GM23338 (cell line): Measurements from ENCODE around the gene FOXN1. TPM values are rescaled to one million over a fixed set of nuclear protein-coding genes. Genes with fewer than 3 reads are reported as not detected.

Experiments
- ATAC-seq: fragments of 200-7000 bp; cut with Tn5 transposase; 3 replicates; pipeline ENCODE4 v1.9.1; 2020
- DNase-seq: peaks from one replicate; pipeline ENCODE4 v3.0.0-alpha.2; 2015; ENCODE audit warnings: low spot score
- H2AFZ ChIP-seq: fragments of 200-600 bp; sonication (generic); 2 replicates; pipeline ENCODE4 v1.8.0; 2016; ENCODE audit warnings: antibody characterized with exemption, mild to moderate bottlenecking, moderate library complexity
- H3F3A ChIP-seq: fragments of 200-600 bp; sonication (generic); replicated peaks from 2 replicates; pipeline ENCODE4 v1.8.0; 2017; ENCODE audit warnings: antibody characterized with exemption, mixed run types, low read depth
- H3K27ac ChIP-seq: fragments of 200-600 bp; sonication (generic); 2 replicates; pipeline ENCODE4 v1.6.1; 2016; ENCODE audit warnings: low read depth
- H3K27me3 ChIP-seq: fragments of 200-600 bp; sonication (generic); 2 replicates; pipeline ENCODE4 v1.8.0; 2016; ENCODE audit warnings: mild to moderate bottlenecking, mixed run types, moderate library complexity; ENCODE audit not compliant: insufficient read depth
- H3K36me3 ChIP-seq: fragments of 200-600 bp; sonication (generic); 2 replicates; pipeline ENCODE4 v1.8.0; 2016; ENCODE audit warnings: mild to moderate bottlenecking; ENCODE audit not compliant: insufficient read depth
- H3K4me1 ChIP-seq: fragments of 200-600 bp; sonication (generic); 2 replicates; pipeline ENCODE4 v1.8.0; 2016; ENCODE audit warnings: mild to moderate bottlenecking, moderate library complexity; ENCODE audit not compliant: insufficient read depth
- H3K4me2 ChIP-seq: fragments of 200-600 bp; sonication (generic); 2 replicates; pipeline ENCODE4 v1.7.1; 2017; ENCODE audit warnings: mixed run types
- H3K4me3 ChIP-seq: fragments of 200-600 bp; sonication (generic); 2 replicates; pipeline ENCODE4 v1.6.1; 2016; ENCODE audit warnings: mixed run types
- H3K79me2 ChIP-seq: fragments of 200-600 bp; sonication (generic); replicated peaks from 2 replicates; pipeline ENCODE4 v1.8.0; 2017; ENCODE audit warnings: mild to moderate bottlenecking; ENCODE audit not compliant: insufficient read depth
- H3K9me2 ChIP-seq: fragments of 200-600 bp; sonication (generic); 2 replicates; pipeline ENCODE4 v1.8.0; 2017; ENCODE audit not compliant: insufficient read depth
- H4K20me1 ChIP-seq: fragments of 200-600 bp; sonication (generic); replicated peaks from 2 replicates; pipeline ENCODE4 v1.8.0; 2017; ENCODE audit warnings: mild to moderate bottlenecking; ENCODE audit not compliant: insufficient read depth
- H3K27ac Mint-ChIP-seq: 2 replicates; pipeline ENCODE4 v1.8.0; 2020; ENCODE audit warnings: inconsistent platforms, mild to moderate bottlenecking, moderate library complexity, mixed read lengths
- H3K27me3 Mint-ChIP-seq: 3 replicates; pipeline ENCODE4 v1.8.0; 2022; ENCODE audit warnings: low read depth, mild to moderate bottlenecking, moderate library complexity, mixed read lengths, inconsistent platforms; ENCODE audit not compliant: insufficient read depth, poor library complexity
- H3K36me3 Mint-ChIP-seq: 3 replicates; pipeline ENCODE4 v1.8.0; 2021; ENCODE audit warnings: low read depth, mild to moderate bottlenecking, inconsistent platforms, moderate library complexity, mixed read lengths
- H3K4me1 Mint-ChIP-seq: 3 replicates; pipeline ENCODE4 v1.8.0; 2020; ENCODE audit warnings: mild to moderate bottlenecking, inconsistent platforms, mixed read lengths
- H3K4me3 Mint-ChIP-seq: 3 replicates; pipeline ENCODE4 v1.8.0; 2021; ENCODE audit warnings: moderate library complexity, mild to moderate bottlenecking, inconsistent platforms, mixed read lengths
- H3K9me3 Mint-ChIP-seq: 3 replicates; pipeline ENCODE4 v1.8.0; 2020; ENCODE audit warnings: moderate library complexity, mild to moderate bottlenecking, inconsistent platforms, mixed read lengths
- CREB1 ChIP-seq: fragments of 250-450 bp; sonication (Bioruptor Pico); IDR thresholded peaks from 2 replicates; pipeline ENCODE4 v1.5.0; 2020; ENCODE audit warnings: low read depth, mild to moderate bottlenecking, moderate library complexity
- CTCF ChIP-seq, 2 experiments: fragments of 200-600 bp in 1 of 2; sonication (generic) in 1 of 2; conservative IDR thresholded peaks; 2 replicates each; pipeline versions ENCODE4 v1.5.1 to v1.6.1; 2016 to 2017; ENCODE audit warnings: antibody characterized with exemption in 2 of 2, low read depth in 2 of 2, mild to moderate bottlenecking in 2 of 2, moderate library complexity in 1 of 2
- JUNB ChIP-seq: IDR thresholded peaks from one replicate; pipeline ENCODE4 v1.6.1; 2016; ENCODE audit warnings: antibody characterized with exemption; ENCODE audit not compliant: unreplicated experiment
- NANOG ChIP-seq: IDR thresholded peaks from 2 replicates; pipeline ENCODE4 v1.6.1; 2016; ENCODE audit warnings: antibody characterized with exemption, borderline replicate concordance
- POLR2AphosphoS5 ChIP-seq: IDR thresholded peaks from 2 replicates; pipeline ENCODE4 v1.6.1; 2016; ENCODE audit warnings: antibody characterized with exemption, low read depth
- STAT1 ChIP-seq: IDR thresholded peaks from one replicate; pipeline ENCODE4 v1.6.1; 2016; ENCODE audit warnings: antibody characterized with exemption; ENCODE audit not compliant: unreplicated experiment
- ZNF114 ChIP-seq: fragments of 250-450 bp; sonication (Bioruptor Pico); IDR thresholded peaks from 2 replicates; pipeline ENCODE4 v1.5.0; 2020; ENCODE audit warnings: mild to moderate bottlenecking, moderate library complexity
- polyA plus RNA-seq: library from polyadenylated mRNA; unstranded; fragments of >200 nt; fragmentation: Nextera tagmentation; extraction: Ambion mirVana; gene quantifications from 2 replicates; pipeline ENCODE4 v1.2.1, GENCODE V29; 2016
- total RNA-seq: library from RNA; depleted of rRNA; stranded (reverse); fragments of >200 nt; shearing (Covaris generic); gene quantifications from 2 replicates; pipeline ENCODE4 v1.2.3, GENCODE V29; 2014
- TF ChIP-seq, protein P1 (sequence below): IDR thresholded peaks from one replicate; pipeline ENCODE4 v1.6.1; 2018; ENCODE audit warnings: antibody characterized with exemption; ENCODE audit not compliant: unreplicated experiment

The FOXN1 gene
- total and polyA plus RNA-seq, 2 experiments from 2014 or later: not detected

DNA sequence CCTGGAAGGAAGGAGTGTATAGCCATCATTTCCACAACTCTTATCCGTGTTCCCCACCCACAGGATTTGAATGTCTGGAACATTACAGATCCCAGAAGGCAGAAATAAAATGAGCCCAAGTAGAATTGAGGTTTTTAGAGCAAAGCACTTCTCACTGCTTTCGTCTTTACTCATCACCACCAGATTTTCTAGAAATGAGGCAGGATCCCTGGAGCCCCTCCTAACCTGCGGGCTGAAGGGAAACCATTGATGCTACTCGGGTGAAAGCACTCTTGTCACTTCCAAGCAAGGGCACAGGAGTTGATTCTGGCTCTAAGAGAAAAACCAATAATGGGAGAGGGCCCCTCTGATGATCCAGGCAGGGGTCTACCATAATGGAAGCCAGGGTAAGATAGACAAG, 73.4 kb downstream of the FOXN1 start:
- Histone ChIP-seq H3K4me2 (no peak overlapping the region), H3F3A (peaks cover 15% of the 10 kb centered on the region), H2AFZ (no peak overlapping the region), H3K27me3 (no peaks in the 10 kb centered on the region), H3K4me3 (no peak overlapping the region), H3K9me2 (no peaks in the 10 kb centered on the region), H3K4me1 (peaks cover 13% of the 10 kb centered on the region; the same call in 1 of the 2 replicates), H3K27ac (no peak overlapping the region), H3K79me2 (no peaks in the 10 kb centered on the region), H4K20me1 (peaks cover 14% of the 10 kb centered on the region; the same call in 1 of the 2 replicates), H3K36me3 (peaks cover 59% of the 10 kb centered on the region)
- ATAC-seq (no peak), DNase-seq (no peak)
- Mint-ChIP-seq H3K4me3 (no peak overlapping the region), H3K27me3 (peaks cover 8% of the 10 kb centered on the region), H3K36me3 (peaks cover 43% of the 10 kb centered on the region), H3K9me3 (no peaks in the 10 kb centered on the region), H3K27ac (no peak overlapping the region), H3K4me1 (peaks cover 15% of the 10 kb centered on the region)
- no peak for TF ChIP-seq CREB1 (CRISPR knock-in tag)
- TF ChIP-seq NANOG: no peak
- TF ChIP-seq, protein P1, sequence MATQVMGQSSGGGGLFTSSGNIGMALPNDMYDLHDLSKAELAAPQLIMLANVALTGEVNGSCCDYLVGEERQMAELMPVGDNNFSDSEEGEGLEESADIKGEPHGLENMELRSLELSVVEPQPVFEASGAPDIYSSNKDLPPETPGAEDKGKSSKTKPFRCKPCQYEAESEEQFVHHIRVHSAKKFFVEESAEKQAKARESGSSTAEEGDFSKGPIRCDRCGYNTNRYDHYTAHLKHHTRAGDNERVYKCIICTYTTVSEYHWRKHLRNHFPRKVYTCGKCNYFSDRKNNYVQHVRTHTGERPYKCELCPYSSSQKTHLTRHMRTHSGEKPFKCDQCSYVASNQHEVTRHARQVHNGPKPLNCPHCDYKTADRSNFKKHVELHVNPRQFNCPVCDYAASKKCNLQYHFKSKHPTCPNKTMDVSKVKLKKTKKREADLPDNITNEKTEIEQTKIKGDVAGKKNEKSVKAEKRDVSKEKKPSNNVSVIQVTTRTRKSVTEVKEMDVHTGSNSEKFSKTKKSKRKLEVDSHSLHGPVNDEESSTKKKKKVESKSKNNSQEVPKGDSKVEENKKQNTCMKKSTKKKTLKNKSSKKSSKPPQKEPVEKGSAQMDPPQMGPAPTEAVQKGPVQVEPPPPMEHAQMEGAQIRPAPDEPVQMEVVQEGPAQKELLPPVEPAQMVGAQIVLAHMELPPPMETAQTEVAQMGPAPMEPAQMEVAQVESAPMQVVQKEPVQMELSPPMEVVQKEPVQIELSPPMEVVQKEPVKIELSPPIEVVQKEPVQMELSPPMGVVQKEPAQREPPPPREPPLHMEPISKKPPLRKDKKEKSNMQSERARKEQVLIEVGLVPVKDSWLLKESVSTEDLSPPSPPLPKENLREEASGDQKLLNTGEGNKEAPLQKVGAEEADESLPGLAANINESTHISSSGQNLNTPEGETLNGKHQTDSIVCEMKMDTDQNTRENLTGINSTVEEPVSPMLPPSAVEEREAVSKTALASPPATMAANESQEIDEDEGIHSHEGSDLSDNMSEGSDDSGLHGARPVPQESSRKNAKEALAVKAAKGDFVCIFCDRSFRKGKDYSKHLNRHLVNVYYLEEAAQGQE: no peak
- no peak for TF ChIP-seq JUNB
- no peak for TF ChIP-seq STAT1
- TF ChIP-seq CTCF (conservative IDR thresholded peaks at IDR 0.05; ENCODE audit: low read depth in 2 of 2): no peak
- no peak for TF ChIP-seq ZNF114 (CRISPR knock-in tag)
- no peak for TF ChIP-seq POLR2AphosphoS5

GRCh38 chr17:28580959-28581358, 74.8 kb downstream of the FOXN1 start:
- H3K27ac Mint-ChIP-seq: no peak overlapping the region
- no peak overlapping the region for H3K4me3 Mint-ChIP-seq
- H3K4me1 Mint-ChIP-seq: peaks cover 12% of the 10 kb centered on the region
- H3K9me3 Mint-ChIP-seq: no peaks in the 10 kb centered on the region
- no peak overlapping the region for H3K4me2 ChIP-seq
- peaks cover 10% of the 10 kb centered on the region; the same call in 1 of the 2 replicates for H3K4me1 ChIP-seq
- peaks cover 4% of the 10 kb centered on the region for H3K27me3 Mint-ChIP-seq
- H3K4me3 ChIP-seq: no peak overlapping the region
- peaks cover 14% of the 10 kb centered on the region; the same call in 1 of the 2 replicates for H4K20me1 ChIP-seq
- peaks cover 15% of the 10 kb centered on the region for H3F3A ChIP-seq
- peaks cover 70% of the 10 kb centered on the region for H3K36me3 ChIP-seq
- TF ChIP-seq, protein P1: no peak
- DNase-seq: no peak
- no peak for ATAC-seq
- no peaks in the 10 kb centered on the region for H3K9me2 ChIP-seq
- H3K27me3 ChIP-seq: no peaks in the 10 kb centered on the region
- no peaks in the 10 kb centered on the region for H3K79me2 ChIP-seq
- H3K27ac ChIP-seq: no peak overlapping the region
- H2AFZ ChIP-seq: no peak overlapping the region
- peaks cover 39% of the 10 kb centered on the region for H3K36me3 Mint-ChIP-seq
